Breast epithelium (tissue), 3 donors: Measurements from ENCODE around the gene ZIC5.

Experiments used
- CTCF ChIP-seq, 3 donors: fragments of 450-650 bp; IDR thresholded peaks; one replicate each; pipeline ENCODE4 v1.5.1; 2016 to 2017; ENCODE audit warnings: antibody characterized with exemption in 3 of 3, mild to moderate bottlenecking in 3 of 3, moderate library complexity in 3 of 3
- POLR2AphosphoS5 ChIP-seq, 3 donors: sonication (generic); formaldehyde crosslinking; IDR thresholded peaks; one replicate each; pipeline ENCODE4 v1.6.1; 2017; ENCODE audit warnings: antibody characterized with exemption in 3 of 3

- TF ChIP-seq CTCF (IDR thresholded peaks at IDR 0.05) = no peak
- no peak for TF ChIP-seq POLR2AphosphoS5 (IDR thresholded peaks at IDR 0.05)
These were observed 2.1 kb downstream of the ZIC5 start for GRCh38 chr13:99969453-99969918.
